Smooth muscle cell (in vitro differentiated cells): ENCODE data around the gene COL4A4. TPM values are rescaled to one million over a fixed set of nuclear protein-coding genes. Genes with fewer than 3 reads are reported as not detected.

Experiments
- DNase-seq: peaks from one replicate; lab custom pipeline; 2025; ENCODE audit not compliant: unreplicated experiment; lab: John Stamatoyannopoulos, UW
- H2AFZ ChIP-seq: fragments of 200-600 bp; sonication (generic); 2 replicates; pipeline ENCODE4 v1.6.0; 2016; ENCODE audit warnings: antibody characterized with exemption, low read depth, mild to moderate bottlenecking
- H3F3A ChIP-seq: fragments of 200-600 bp; sonication (generic); 2 replicates; pipeline ENCODE4 v1.6.0; 2017; ENCODE audit warnings: antibody characterized with exemption, low read depth
- H3K27ac ChIP-seq: fragments of 200-600 bp; sonication (generic); 2 replicates; pipeline ENCODE4 v1.5.1; 2016; ENCODE audit warnings: low read depth, mild to moderate bottlenecking
- H3K27me3 ChIP-seq: fragments of 200-600 bp; sonication (generic); 2 replicates; pipeline ENCODE4 v1.6.1; 2016; ENCODE audit warnings: low read depth, mild to moderate bottlenecking
- H3K36me3 ChIP-seq: fragments of 200-600 bp; sonication (generic); 2 replicates; pipeline ENCODE4 v1.5.1; 2016; ENCODE audit warnings: low read depth
- H3K4me1 ChIP-seq: fragments of 200-600 bp; sonication (generic); 2 replicates; pipeline ENCODE4 v1.5.1; 2016; ENCODE audit warnings: low read depth
- H3K4me2 ChIP-seq: fragments of 200-600 bp; sonication (generic); 2 replicates; pipeline ENCODE4 v1.6.0; 2016; ENCODE audit warnings: mild to moderate bottlenecking
- H3K4me3 ChIP-seq: fragments of 200-600 bp; sonication (generic); 2 replicates; pipeline ENCODE4 v1.5.1; 2016; ENCODE audit warnings: mild to moderate bottlenecking
- H3K79me2 ChIP-seq: fragments of 200-600 bp; sonication (generic); 2 replicates; pipeline ENCODE4 v1.6.0; 2016; ENCODE audit warnings: low read depth, mild to moderate bottlenecking
- H3K9ac ChIP-seq: fragments of 200-600 bp; sonication (generic); 2 replicates; pipeline ENCODE4 v1.6.0; 2016; ENCODE audit warnings: low read depth
- H3K9me3 ChIP-seq: fragments of 200-600 bp; sonication (generic); replicated peaks from 2 replicates; pipeline ENCODE4 v1.5.1; 2016; ENCODE audit warnings: low read depth
- H4K20me1 ChIP-seq: fragments of 200-600 bp; sonication (generic); 2 replicates; pipeline ENCODE4 v1.6.0; 2016; ENCODE audit warnings: low read depth
- CTCF ChIP-seq: fragments of 200-600 bp; sonication (generic); IDR thresholded peaks from 2 replicates; pipeline ENCODE4 v1.5.1; 2017; ENCODE audit warnings: borderline replicate concordance, mild to moderate bottlenecking, antibody characterized with exemption; ENCODE audit not compliant: insufficient read depth, poor library complexity, severe bottlenecking
- WGBS: methylation state at CpG from one replicate; pipeline ENCODE4 v1.1.7; 2016; ENCODE audit warnings: low lambda C conversion rate; 5-methylcytosine and 5-hydroxymethylcytosine counted together
- polyA plus RNA-seq: library from polyadenylated mRNA; unstranded; fragments of >200 nt; fragmentation: Nextera tagmentation; extraction: Ambion mirVana; gene quantifications from 2 replicates; pipeline ENCODE4 v1.2.1, GENCODE V29; 2016
- total RNA-seq: library from RNA; depleted of rRNA; stranded (reverse); fragments of >200 nt; gene quantifications from 2 replicates; pipeline ENCODE4 v1.2.3, GENCODE V29; 2014

COL4A4 gene
- total and polyA plus RNA-seq, 2 experiments from 2014 or later = under 0.01 to 0.05 TPM

- TF ChIP-seq CTCF = no peak
- no peak overlapping the region for H3K9ac ChIP-seq
- WGBS = 86% methylated on average over 2 of the region's 2 CpGs
- no peaks in the 10 kb centered on the region for H3F3A ChIP-seq
- no peak for DNase-seq
- no peak overlapping the region for H3K27ac ChIP-seq
- H3K4me2 ChIP-seq = no peak overlapping the region
- no peaks in the 10 kb centered on the region for H3K36me3 ChIP-seq
- H3K4me1 ChIP-seq = no peaks in the 10 kb centered on the region
- H2AFZ ChIP-seq = no peak overlapping the region
- no peak overlapping the region for H3K4me3 ChIP-seq
- H4K20me1 ChIP-seq = no peaks in the 10 kb centered on the region
- peaks cover 10% of the 10 kb centered on the region for H3K27me3 ChIP-seq
- H3K79me2 ChIP-seq = no peaks in the 10 kb centered on the region
- H3K9me3 ChIP-seq = no peaks in the 10 kb centered on the region
These were observed 133.2 kb downstream of the COL4A4 start for GRCh38 chr2:227030789-227031188.

- Histone ChIP-seq H3K4me1 (no peaks in the 10 kb centered on the region), H3K27me3 (peaks cover 8% of the 10 kb centered on the region), H3K9ac (no peak overlapping the region), H3K4me2 (no peak overlapping the region), H3K79me2 (no peaks in the 10 kb centered on the region), H3K9me3 (no peaks in the 10 kb centered on the region), H2AFZ (no peak overlapping the region), H4K20me1 (no peaks in the 10 kb centered on the region), H3F3A (no peaks in the 10 kb centered on the region), H3K27ac (no peak overlapping the region), H3K36me3 (no peaks in the 10 kb centered on the region), H3K4me3 (no peak overlapping the region)
- WGBS = 96% methylated on average over 3 of the region's 3 CpGs
- no peak for DNase-seq
- TF ChIP-seq CTCF = no peak
These were observed 134.4 kb downstream of the COL4A4 start for GRCh38 chr2:227029426-227030105.

- no peaks in the 10 kb centered on the region for H3K9me3 ChIP-seq
- no peaks in the 10 kb centered on the region for H3K4me1 ChIP-seq
- H3K4me3 ChIP-seq = no peak overlapping the region
- no peaks in the 10 kb centered on the region for H3K79me2 ChIP-seq
- no peak for TF ChIP-seq CTCF
- no peak for DNase-seq
- no peaks in the 10 kb centered on the region for H3K27me3 ChIP-seq
- no peak overlapping the region for H3K27ac ChIP-seq
- whole genome bisulfite sequencing = 90% methylated on average over 2 of the region's 2 CpGs
- no peaks in the 10 kb centered on the region for H4K20me1 ChIP-seq
- H3K4me2 ChIP-seq = no peak overlapping the region
- no peaks in the 10 kb centered on the region for H3F3A ChIP-seq
- no peak overlapping the region for H3K9ac ChIP-seq
- H3K36me3 ChIP-seq = no peaks in the 10 kb centered on the region
- H2AFZ ChIP-seq = no peak overlapping the region
These were observed 138.5 kb downstream of the COL4A4 start for GRCh38 chr2:227025510-227025909.

GRCh38 chr2:227022608-227023007 lies 141.4 kb downstream of the COL4A4 start:
- H3K4me1 ChIP-seq = no peaks in the 10 kb centered on the region
- H3K27me3 ChIP-seq = no peaks in the 10 kb centered on the region
- H3K4me2 ChIP-seq = no peak overlapping the region
- no peaks in the 10 kb centered on the region for H3K9me3 ChIP-seq
- H4K20me1 ChIP-seq = no peaks in the 10 kb centered on the region
- no peak for TF ChIP-seq CTCF
- H3K79me2 ChIP-seq = no peaks in the 10 kb centered on the region
- 46% methylated on average over 3 of the region's 3 CpGs for WGBS
- no peak overlapping the region for H3K9ac ChIP-seq
- no peak overlapping the region for H2AFZ ChIP-seq
- no peak overlapping the region for H3K27ac ChIP-seq
- H3K36me3 ChIP-seq = no peaks in the 10 kb centered on the region
- no peaks in the 10 kb centered on the region for H3F3A ChIP-seq
- no peak overlapping the region for H3K4me3 ChIP-seq
- no peak for DNase-seq
